GM18507 (cell line): ENCODE data around the gene UBN2.
"Not testable (repeated sequence)": the region's sequence is repeated elsewhere in the genome, so short reads cannot be mapped to it uniquely, and the experiment has no call there.

ENCODE experiments used
- DNase-seq: peaks from one replicate; pipeline ENCODE4 v3.0.0; 2011; ENCODE audit warnings: low read depth; ENCODE audit not compliant: insufficient read length; ENCODE audit errors: extremely low spot score
- FAIRE-seq: peaks from 2 replicates; lab custom pipeline; 2011; peaks lifted over from hg19 to GRCh38; lab: Jason Lieb, UNC

UBN2 gene

GRCh38 chr7:139230774-139231512 lies at the start of gene UBN2:
Gene UBN2 (plus strand): TSS chr7:139231237. CDS start chr7:139231485, 248 bp downstream.
- DNase-seq (peak; percentile 95), FAIRE-seq (peak; percentile 98)

GRCh38 chr7:139181404-139181803 lies 49.6 kb upstream of the UBN2 start:
- DNase-seq (no peak), FAIRE-seq (no peak)

- FAIRE-seq (no peak), DNase-seq (no peak)
Observed at GRCh38 chr7:139182363-139182762, 48.7 kb upstream of the UBN2 start.

GRCh38 chr7:139183251-139183650 lies 47.8 kb upstream of the UBN2 start:
- no peak for FAIRE-seq
- no peak for DNase-seq

GRCh38 chr7:139183878-139184338 lies 47.1 kb upstream of the UBN2 start:
- DNase-seq, result no peak
- FAIRE-seq, result no peak

- no peak for DNase-seq
- no peak for FAIRE-seq
Observed at GRCh38 chr7:139186146-139186545, 44.9 kb upstream of the UBN2 start.

- no peak for FAIRE-seq
- no peak for DNase-seq
Observed at GRCh38 chr7:139189357-139189756, 41.7 kb upstream of the UBN2 start.

GRCh38 chr7:139192014-139192706 lies 38.9 kb upstream of the UBN2 start:
- FAIRE-seq (no peak), DNase-seq (no peak)

GRCh38 chr7:139200382-139200781 lies 30.7 kb upstream of the UBN2 start:
- DNase-seq (no peak), FAIRE-seq (no peak)

GRCh38 chr7:139203992-139204391 lies 27.0 kb upstream of the UBN2 start:
- FAIRE-seq, result no peak
- DNase-seq, result no peak

GRCh38 chr7:139205843-139206242 lies 25.2 kb upstream of the UBN2 start:
- FAIRE-seq, result no peak
- no peak for DNase-seq

GRCh38 chr7:139212133-139212532 lies 18.9 kb upstream of the UBN2 start:
- no peak for FAIRE-seq
- DNase-seq, result no peak

GRCh38 chr7:139213489-139213888 lies 17.5 kb upstream of the UBN2 start:
- FAIRE-seq, DNase-seq: not testable (repeated sequence)

- FAIRE-seq (no peak), DNase-seq (no peak)
Observed at GRCh38 chr7:139218173-139218572, 12.9 kb upstream of the UBN2 start.

GRCh38 chr7:139224219-139224618 lies 6.8 kb upstream of the UBN2 start:
- DNase-seq, result no peak
- no peak for FAIRE-seq

GRCh38 chr7:139224836-139225235 lies 6.2 kb upstream of the UBN2 start:
- FAIRE-seq, result not testable (repeated sequence)

GRCh38 chr7:139225286-139226157 lies 5.5 kb upstream of the UBN2 start:
- DNase-seq, FAIRE-seq: not testable (repeated sequence)

More at GRCh38 chr7:139224836-139225235, 6.2 kb upstream of the UBN2 start:
- not testable (repeated sequence) for DNase-seq

GRCh38 chr7:139226158-139226515 lies 4.9 kb upstream of the UBN2 start:
- not testable (repeated sequence) for FAIRE-seq, DNase-seq

GRCh38 chr7:139226988-139227488 lies 4.0 kb upstream of the UBN2 start:
- not testable (repeated sequence) for FAIRE-seq

GRCh38 chr7:139230023-139230422 lies 1.0 kb upstream of the UBN2 start:
- FAIRE-seq, result no peak

More at GRCh38 chr7:139226988-139227488, 4.0 kb upstream of the UBN2 start:
- not testable (repeated sequence) for DNase-seq

More at GRCh38 chr7:139230023-139230422, 1.0 kb upstream of the UBN2 start:
- DNase-seq, result no peak
